Spleen (tissue), 11 donors: Measurements from ENCODE around the gene PICALM. TPM values are rescaled to one million over a fixed set of nuclear protein-coding genes. Genes with fewer than 3 reads are reported as not detected.

Source experiments
- DNase-seq: peaks from one replicate; pipeline ENCODE4 v3.0.0-alpha.2; 2020
- H3K27ac ChIP-seq, 8 donors: fragments of 200-600 bp; sonication (generic) in 7 of 8; 1 replicate in 4 of 8; 2 replicates in 4 of 8; pipeline versions ENCODE4 v1.5.0 to v1.8.0; 2016 to 2021; ENCODE audit warnings: inconsistent platforms in 4 of 8, mild to moderate bottlenecking in 4 of 8, moderate library complexity in 1 of 8
- H3K27me3 ChIP-seq, 7 donors: fragments of 200-600 bp; sonication (generic) in 6 of 7; replicated peaks in 1 of 7; 1 replicate in 4 of 7; 2 replicates in 3 of 7; pipeline versions ENCODE4 v1.5.0 to v1.8.0; 2016 to 2021; ENCODE audit warnings: inconsistent platforms in 3 of 7, mild to moderate bottlenecking in 1 of 7
- H3K36me3 ChIP-seq, 6 donors: fragments of 200-600 bp; sonication (generic) in 5 of 6; 1 replicate in 4 of 6; 2 replicates in 2 of 6; pipeline versions ENCODE4 v1.5.0 to v1.8.0; 2016 to 2021; ENCODE audit warnings: inconsistent platforms in 2 of 6
- H3K4me1 ChIP-seq, 6 donors: fragments of 200-600 bp; sonication (generic) in 5 of 6; 1 replicate in 3 of 6; 2 replicates in 3 of 6; pipeline versions ENCODE4 v1.5.0 to v1.8.0; 2016 to 2021; ENCODE audit warnings: inconsistent platforms in 3 of 6
- H3K4me3 ChIP-seq, 8 donors: fragments of 200-600 bp; sonication (generic) in 7 of 8; 1 replicate in 4 of 8; 2 replicates in 4 of 8; pipeline versions ENCODE4 v1.5.0 to v1.8.0; 2016 to 2021; ENCODE audit warnings: inconsistent platforms in 4 of 8, mild to moderate bottlenecking in 4 of 8, moderate library complexity in 2 of 8
- H3K9me3 ChIP-seq, 8 donors: fragments of 200-600 bp; sonication (generic) in 7 of 8; 1 replicate in 4 of 8; 2 replicates in 4 of 8; pipeline versions ENCODE4 v1.5.0 to v1.8.0; 2016 to 2021; ENCODE audit warnings: inconsistent platforms in 4 of 8
- CTCF ChIP-seq, 11 experiments: fragments of 200-600 bp in 7 of 11; fragments of 450-650 bp in 4 of 11; sonication (generic) in 4 of 11; IDR thresholded peaks in 8 of 11; conservative IDR thresholded peaks in 3 of 11; 1 replicate in 7 of 11; 2 replicates in 4 of 11; pipeline versions ENCODE4 v1.4.0 to v1.8.0; 2016 to 2021; ENCODE audit warnings: antibody characterized with exemption in 11 of 11, inconsistent platforms in 4 of 11, mild to moderate bottlenecking in 1 of 11
- POLR2A ChIP-seq, 3 donors: fragments of 450-650 bp; IDR thresholded peaks; one replicate each; pipeline ENCODE4 v1.5.1; 2017; ENCODE audit warnings: antibody characterized with exemption in 3 of 3, mild to moderate bottlenecking in 1 of 3
- POLR2AphosphoS5 ChIP-seq, 3 donors: sonication (generic); formaldehyde crosslinking; IDR thresholded peaks; one replicate each; pipeline ENCODE4 v1.5.1; 2017; ENCODE audit warnings: antibody characterized with exemption in 3 of 3
- WGBS, 5 donors: extraction: QIAGEN DNeasy Blood & Tissue Kit in 3 of 5; methylation state at CpG; one replicate each; pipeline versions ENCODE4 v1.1.5 to v1.1.7; 2013 to 2018; 5-methylcytosine and 5-hydroxymethylcytosine counted together
- intact Hi-C: fragments of 100-400 bp; cut with DNase I; formaldehyde crosslinking; loops from one replicate; pipeline ENCODE4 v1.15.0; 2023; ENCODE audit warnings: low total_unique reads
- polyA plus RNA-seq, 3 donors: library from polyadenylated mRNA; stranded (reverse); fragments of 200-250 nt; gene quantifications; one replicate each; pipeline ENCODE4 v1.2.1, GENCODE V29; 2013
- total RNA-seq, 7 donors: library from RNA; depleted of rRNA in 3 of 7; stranded (reverse); fragments of >200 nt in 3 of 7; fragmentation: NEBNext Ultra II Directional in 4 of 7; extraction: Animal tissue kit (Norgen Biotek cat#: 25700) in 4 of 7; gene quantifications; one replicate each; pipeline versions ENCODE4 v1.1.0 to v1.2.1, GENCODE V29; 2016 to 2021
- donor health status: healthy with polysubstance abuse.
- donor health status: DM: no; HTN: no; CAD: no; lungs with moderate emphysema.
- donor health status: DM: no; HTN: no; CAD: no.
- donor health status: Bipolar disorder and iron deficiency.
- donor health status: healthy.
- donor health status: DM: no; HTN: no; CAD: no.
- donor health status: DM: yes; HTN: yes; CAD: no.

The PICALM gene
- total and polyA plus RNA-seq, 10 donors, result 42.9 to 500 (median 288) TPM

DNA sequence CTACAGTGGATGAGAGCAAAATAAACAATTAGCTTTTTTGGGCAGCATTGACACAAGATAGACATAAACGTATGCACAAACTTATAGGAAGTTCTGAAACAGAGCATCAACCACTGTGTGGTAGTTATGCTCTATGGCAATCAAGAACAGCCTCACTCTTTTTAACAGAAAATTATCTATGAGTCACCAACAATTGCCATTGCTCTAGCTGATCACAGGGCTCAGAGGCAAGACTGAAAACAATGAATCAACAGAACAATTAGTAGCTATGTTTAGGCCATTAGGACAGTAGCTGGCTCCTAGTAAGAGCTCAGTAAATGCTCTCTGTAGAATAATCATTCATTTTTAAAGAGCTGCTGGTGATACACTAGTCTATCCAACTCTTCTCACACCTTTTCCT, 34.9 kb upstream of the PICALM start:
- Histone ChIP-seq H3K9me3 (no peaks in the 10 kb centered on the region), H3K27me3 (no peaks in the 10 kb centered on the region), H3K4me1 (peaks cover 0 to 8% (median 0%) of the 10 kb centered on the region in 6 donors), H3K4me3 (no peak overlapping the region), H3K36me3 (no peaks in the 10 kb centered on the region), H3K27ac (no peak overlapping the region)
- WGBS, 5 donors, result 64 to 94% (median 80%) methylated on average over 1 of the region's 1 CpG
- no peak for DNase-seq
- intact Hi-C loops, result no loop called here
- TF ChIP-seq POLR2AphosphoS5 (IDR thresholded peaks at IDR 0.05) (no peak), CTCF (IDR thresholded peaks at IDR 0.05 in 8 of 11, conservative IDR thresholded peaks at IDR 0.05 in 3 of 11) (no peak), POLR2A (IDR thresholded peaks at IDR 0.05) (no peak)

- H3K4me1 ChIP-seq, result no peaks in the 10 kb centered on the region
- DNase-seq, result no peak
- TF ChIP-seq POLR2AphosphoS5 (IDR thresholded peaks at IDR 0.05), result no peak
- TF ChIP-seq POLR2A (IDR thresholded peaks at IDR 0.05), result no peak
- TF ChIP-seq CTCF (IDR thresholded peaks at IDR 0.05 in 8 of 11, conservative IDR thresholded peaks at IDR 0.05 in 3 of 11), result no peak
- no peaks in the 10 kb centered on the region for H3K27me3 ChIP-seq
- no peaks in the 10 kb centered on the region for H3K36me3 ChIP-seq
- no peak overlapping the region for H3K4me3 ChIP-seq
- 61 to 72% (median 66%) methylated on average over 3 of the region's 3 CpGs for WGBS, 5 donors
- no peaks in the 10 kb centered on the region for H3K9me3 ChIP-seq
- H3K27ac ChIP-seq, result no peak overlapping the region
- intact Hi-C loops, result no loop called here
These were observed 33.1 kb upstream of the PICALM start for GRCh38 chr11:86101941-86102407.

- 91 to 96% (median 92%) methylated on average over 5 of the region's 5 CpGs for WGBS, 5 donors
These were observed 32.6 kb upstream of the PICALM start for GRCh38 chr11:86101493-86101892.

DNA sequence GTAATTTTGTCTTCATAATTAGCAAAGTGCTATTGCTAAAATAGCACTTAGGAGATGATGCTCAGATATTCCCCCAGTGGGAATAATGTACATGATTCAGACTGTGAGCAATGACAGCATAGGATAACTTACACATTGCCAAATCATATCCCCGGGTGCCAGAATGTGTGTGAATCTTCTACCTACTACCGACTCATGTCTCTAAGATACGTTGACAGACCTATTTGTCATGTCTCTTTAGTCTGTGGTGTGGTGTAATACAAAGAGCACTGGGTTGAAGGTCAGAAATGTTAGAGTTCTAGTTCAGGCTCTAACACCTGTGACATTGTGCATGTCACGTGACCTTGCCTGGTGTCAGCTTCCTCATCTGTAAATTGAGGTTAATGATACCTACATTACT, 31.0 kb upstream of the PICALM start:
- DNase-seq, result no peak
- H3K4me1 ChIP-seq, result no peaks in the 10 kb centered on the region
- no peaks in the 10 kb centered on the region for H3K9me3 ChIP-seq
- no peaks in the 10 kb centered on the region for H3K27me3 ChIP-seq
- 83 to 95% (median 90%) methylated on average over 4 of the region's 4 CpGs for WGBS, 5 donors
- no peak overlapping the region for H3K27ac ChIP-seq
- no peaks in the 10 kb centered on the region for H3K36me3 ChIP-seq
- no peak overlapping the region for H3K4me3 ChIP-seq
- intact Hi-C loops, result no loop called here
- TF ChIP-seq POLR2A (IDR thresholded peaks at IDR 0.05) (no peak), CTCF (IDR thresholded peaks at IDR 0.05 in 8 of 11, conservative IDR thresholded peaks at IDR 0.05 in 3 of 11) (no peak), POLR2AphosphoS5 (IDR thresholded peaks at IDR 0.05) (no peak)

More at GRCh38 chr11:86101493-86101892, 32.6 kb upstream of the PICALM start:
- Histone ChIP-seq H3K4me1 (no peaks in the 10 kb centered on the region), H3K27me3 (no peaks in the 10 kb centered on the region), H3K36me3 (no peaks in the 10 kb centered on the region), H3K4me3 (no peak overlapping the region), H3K9me3 (no peaks in the 10 kb centered on the region), H3K27ac (no peak overlapping the region)
- TF ChIP-seq POLR2A (IDR thresholded peaks at IDR 0.05) (no peak), CTCF (IDR thresholded peaks at IDR 0.05 in 8 of 11, conservative IDR thresholded peaks at IDR 0.05 in 3 of 11) (no peak), POLR2AphosphoS5 (IDR thresholded peaks at IDR 0.05) (no peak)
- DNase-seq, result no peak
- intact Hi-C loops, result no loop called here
